HepG2 (cell line): ENCODE results near the gene SLC22A14. TPM values are rescaled to one million over a fixed set of nuclear protein-coding genes. Genes with fewer than 3 reads are reported as not detected.

ENCODE experiments used
- ATAC-seq: fragments of 200-7000 bp; cut with Tn5 transposase; 3 replicates; pipeline ENCODE4 v1.9.1; 2020; ENCODE audit warnings: mild to moderate bottlenecking, moderate library complexity
- BruUV-seq: library from RNA; stranded (reverse); fragments of 400-500 nt; replicated peaks from 2 replicates; lab custom pipeline; 2021; lab: Mats Ljungman, UMichigan
- CTCF ChIA-PET: fragments of 300-600 bp; formaldehyde crosslinking; extraction: SDS; loops from one replicate; lab custom pipeline; 2021; ENCODE audit warnings: low total read pairs, inconsistent platforms, low intra/inter-chr PET ratio; lab: Yijun Ruan, JAX
- POLR2A ChIA-PET: fragments of 350-600 bp; sonication (Branson Sonifier 250); formaldehyde crosslinking; loops from one replicate; lab custom pipeline; 2020; ENCODE audit warnings: antibody characterized with exemption, inconsistent platforms; lab: Yijun Ruan, JAX
- DNase-seq: peaks from one replicate; pipeline ENCODE4 v3.0.0-alpha.2; 2015; ENCODE audit warnings: low spot score
- FAIRE-seq: peaks from 3 replicates; lab custom pipeline; 2011; peaks lifted over from hg19 to GRCh38; lab: Jason Lieb, UNC
- H2AFZ ChIP-seq: one replicate; pipeline ENCODE4 v1.6.1; 2011; ENCODE audit warnings: low read length, inconsistent platforms
- H3K27ac ChIP-seq: fragments of 300-600 bp; 3 replicates; pipeline ENCODE4 v1.8.0; 2011; ENCODE audit warnings: mixed run types, mild to moderate bottlenecking, mixed read lengths, low read length, inconsistent platforms; ENCODE audit not compliant: insufficient read depth; ENCODE audit errors: extremely low read length
- H3K27me3 ChIP-seq, 2 experiments: fragments of 200-600 bp in 1 of 2; 2 replicates in 1 of 2; 3 replicates in 1 of 2; pipeline versions ENCODE4 v1.6.0 to v1.8.0; 2011; ENCODE audit warnings: low read length in 2 of 2, mild to moderate bottlenecking in 2 of 2, moderate library complexity in 2 of 2, inconsistent platforms in 1 of 2; ENCODE audit not compliant: insufficient read depth in 2 of 2, control insufficient read depth in 1 of 2
- H3K36me3 ChIP-seq, 2 experiments: fragments of 200-600 bp in 1 of 2; replicated peaks in 1 of 2; 2 replicates in 1 of 2; 3 replicates in 1 of 2; pipeline versions ENCODE4 v1.5.1 to v1.8.0; 2011; ENCODE audit warnings: low read length in 2 of 2, inconsistent platforms in 1 of 2; ENCODE audit not compliant: insufficient read depth in 2 of 2, control insufficient read depth in 1 of 2
- H3K4me1 ChIP-seq: 2 replicates; pipeline ENCODE4 v1.5.1; 2012; ENCODE audit warnings: low read length, inconsistent platforms; ENCODE audit not compliant: insufficient read depth
- H3K4me2 ChIP-seq: 2 replicates; pipeline ENCODE4 v1.6.0; 2011; ENCODE audit warnings: low read depth, low read length, inconsistent platforms
- H3K4me3 ChIP-seq, 3 experiments: fragments of 200-600 bp in 1 of 3; sonication (generic), shearing (Covaris generic) in 1 of 3; replicated peaks in 1 of 3; 2 replicates each; pipeline ENCODE4 v1.5.1; 2011 to 2016; ENCODE audit warnings: low read length in 3 of 3, inconsistent platforms in 2 of 3, low read depth in 2 of 3, mild to moderate bottlenecking in 2 of 3, control low read depth in 1 of 3, mixed read lengths in 1 of 3; ENCODE audit not compliant: insufficient read depth in 1 of 3
- H3K79me2 ChIP-seq: one replicate; pipeline ENCODE4 v1.6.1; 2011; ENCODE audit warnings: low read length, inconsistent platforms; ENCODE audit not compliant: insufficient read depth
- H3K9ac ChIP-seq: 2 replicates; pipeline ENCODE4 v1.6.0; 2011; ENCODE audit warnings: mild to moderate bottlenecking, low read depth, low read length, inconsistent platforms; ENCODE audit not compliant: insufficient read depth
- H3K9me3 ChIP-seq: 2 replicates; pipeline ENCODE4 v1.5.1; 2012; ENCODE audit warnings: mild to moderate bottlenecking, low read length
- H4K20me1 ChIP-seq: 2 replicates; pipeline ENCODE4 v1.6.0; 2011; ENCODE audit warnings: inconsistent platforms, mild to moderate bottlenecking, low read length, moderate library complexity; ENCODE audit not compliant: insufficient read depth
- EEA1 ChIP-seq: sonication (generic); formaldehyde crosslinking; IDR thresholded peaks from 2 replicates; pipeline ENCODE4 v1.5.1; 2020; ENCODE audit warnings: mild to moderate bottlenecking, missing genetic modification reagents, borderline replicate concordance
- HHEX ChIP-seq: IDR thresholded peaks from 2 replicates; pipeline ENCODE4 v1.6.1; 2016; ENCODE audit warnings: control low read depth
- JUNB ChIP-seq: sonication (generic); formaldehyde crosslinking; IDR thresholded peaks from 2 replicates; pipeline ENCODE4 v1.8.0; 2022; ENCODE audit warnings: missing genetic modification reagents, mild to moderate bottlenecking, borderline replicate concordance
- PBX2 ChIP-seq: IDR thresholded peaks from 2 replicates; pipeline ENCODE4 v1.6.1; 2016; ENCODE audit warnings: control low read depth
- SMARCC2 ChIP-seq: fragments of 450-650 bp; IDR thresholded peaks from 2 replicates; pipeline ENCODE4 v1.6.1; 2017; ENCODE audit warnings: antibody characterized with exemption, mild to moderate bottlenecking
- THAP11 ChIP-seq: IDR thresholded peaks from 2 replicates; pipeline ENCODE4 v1.6.1; 2016; ENCODE audit warnings: missing biosample characterization, missing genetic modification reagents
- TIGD3 ChIP-seq: sonication (generic); formaldehyde crosslinking; IDR thresholded peaks from 2 replicates; pipeline ENCODE4 v1.5.1; 2020; ENCODE audit warnings: mild to moderate bottlenecking, missing genetic modification reagents, borderline replicate concordance
- UBTF ChIP-seq: sonication (generic); formaldehyde crosslinking; IDR thresholded peaks from 2 replicates; pipeline ENCODE4 v1.4.0; 2020; ENCODE audit warnings: mild to moderate bottlenecking, missing genetic modification reagents
- ZC3H4 ChIP-seq: sonication (generic); formaldehyde crosslinking; IDR thresholded peaks from 2 replicates; pipeline ENCODE4 v1.4.0; 2020; ENCODE audit warnings: missing genetic modification reagents, borderline replicate concordance
- ZFP41 ChIP-seq: sonication (generic); formaldehyde crosslinking; IDR thresholded peaks from 2 replicates; pipeline ENCODE4 v1.4.0; 2020; ENCODE audit warnings: mild to moderate bottlenecking, missing genetic modification reagents, borderline replicate concordance
- ZNF569 ChIP-seq: sonication (generic); formaldehyde crosslinking; IDR thresholded peaks from 2 replicates; pipeline ENCODE4 v1.5.0; 2020; ENCODE audit warnings: mild to moderate bottlenecking, missing genetic modification reagents, moderate library complexity, borderline replicate concordance
- ZNF674 ChIP-seq: sonication (generic); formaldehyde crosslinking; IDR thresholded peaks from 2 replicates; pipeline ENCODE4 v1.5.0; 2020; ENCODE audit warnings: low read depth, mild to moderate bottlenecking, missing genetic modification reagents
- ZNF761 ChIP-seq: sonication (generic); formaldehyde crosslinking; conservative IDR thresholded peaks from 2 replicates; pipeline ENCODE4 v1.4.0; 2020; ENCODE audit warnings: mild to moderate bottlenecking, missing genetic modification reagents
- ZNF790 ChIP-seq: sonication (generic); formaldehyde crosslinking; IDR thresholded peaks from 2 replicates; pipeline ENCODE4 v1.8.0; 2022; ENCODE audit warnings: missing genetic modification reagents, mild to moderate bottlenecking, borderline replicate concordance
- WGBS: methylation state at CpG from one replicate; pipeline ENCODE4 v1.1.6; 2017; ENCODE audit warnings: low lambda C conversion rate; 5-methylcytosine and 5-hydroxymethylcytosine counted together
- in situ Hi-C: cut with HindIII; loops from 2 replicates; pipeline ENCODE4 v1.10.0; 2017; ENCODE audit warnings: low pct_unique_long_range_greater_than_20kb; ENCODE audit not compliant: extremely low pct_ligation_motif_present
- intact Hi-C: fragments of 100-400 bp; cut with micrococcal nuclease; formaldehyde crosslinking; loops from one replicate; pipeline ENCODE4 v1.10.0; 2022; ENCODE audit not compliant: unreplicated experiment
- polyA plus RNA-seq, 8 experiments: library from polyadenylated mRNA; depleted of rRNA in 3 of 8; stranded (reverse) in 7 of 8; unstranded in 1 of 8; fragments of >200 nt; fragmentation: Illumina TruSeq in 4 of 8; extraction: Trizol in 4 of 8; gene quantifications; 2 replicates each; pipeline versions ENCODE4 v1.2.1 to v1.2.3, GENCODE V29; 2011 to 2016; ENCODE audit warnings: low read depth in 4 of 8, missing spikeins in 1 of 8, mixed read lengths in 1 of 8; ENCODE audit not compliant: insufficient read depth in 1 of 8
- total RNA-seq, 5 experiments: library from RNA; depleted of rRNA; stranded (reverse); fragments of >200 nt; fragmentation: Illumina TruSeq; extraction: Trizol; gene quantifications; 2 replicates each; pipeline ENCODE4 v1.2.3, GENCODE V29; 2016; ENCODE audit warnings: low read depth in 1 of 5

SLC22A14 gene
- total and polyA plus RNA-seq, 2 of the 13 experiments (the other 11 are each of a cell fraction or from before 2014, with no cell fraction given), result 0.03 TPM; not detected in 1

GRCh38 chr3:38354588-38355330 is 72.7 kb downstream of the SLC22A14 start (continued):
- no peak for TF ChIP-seq UBTF (CRISPR knock-in tag)
- TF ChIP-seq ZNF790 (CRISPR knock-in tag), result no peak
- no peak for TF ChIP-seq HHEX (CRISPR knock-in tag)
- no peak for TF ChIP-seq EEA1
- TF ChIP-seq JUNB (CRISPR knock-in tag), result no peak
- no peak for TF ChIP-seq TIGD3 (CRISPR knock-in tag)

DNA sequence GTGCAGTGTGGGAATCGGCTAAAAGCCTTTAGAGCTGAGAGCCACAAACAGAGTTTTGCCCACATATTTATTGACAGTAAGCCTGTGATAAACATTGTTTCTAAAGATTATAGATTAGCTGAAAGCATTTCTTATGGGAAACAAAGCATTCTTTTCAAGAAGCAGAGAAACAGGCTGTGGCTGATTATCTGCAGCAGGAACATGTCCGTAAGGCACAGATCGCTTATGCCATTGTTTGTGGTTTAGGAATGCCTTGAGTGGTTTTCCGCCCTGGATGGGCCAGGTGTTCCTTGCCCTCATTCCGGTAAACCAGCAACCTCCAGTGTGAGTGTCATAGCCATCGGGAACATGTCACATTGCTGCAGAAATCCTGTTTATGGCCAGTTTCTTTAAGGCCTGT is 76.9 kb downstream of the SLC22A14 start:
- ChIA-PET POLR2A (no interaction called here), CTCF (no interaction called here)
- DNase-seq (no peak), ATAC-seq (no peak), FAIRE-seq (no peak)
- no peaks in the 10 kb centered on the region for H3K9me3 ChIP-seq
- H3K27ac ChIP-seq, result no peak overlapping the region
- H2AFZ ChIP-seq, result no peak overlapping the region
- H3K36me3 ChIP-seq, result peaks cover 28 to 64% of the 10 kb centered on the region in 2 experiments
- TSS peak; percentile 14 for BruUV-seq
- H3K9ac ChIP-seq, result no peak overlapping the region
- peaks cover 31% of the 10 kb centered on the region for H3K79me2 ChIP-seq
- no peak overlapping the region for H3K4me3 ChIP-seq
- TF ChIP-seq ZC3H4 (CRISPR knock-in tag) (no peak), ZNF569 (CRISPR knock-in tag) (no peak), PBX2 (CRISPR knock-in tag) (no peak), SMARCC2 (no peak), ZNF674 (no peak), ZNF761 (CRISPR knock-in tag) (peak; percentile 92), ZFP41 (CRISPR knock-in tag) (no peak), THAP11 (CRISPR knock-in tag) (no peak)
- intact Hi-C loops (no loop called here), in situ Hi-C loops (no loop called here)
- peaks cover 5% of the 10 kb centered on the region; the same call in 1 of the 2 replicates for H4K20me1 ChIP-seq
- no peaks in the 10 kb centered on the region for H3K27me3 ChIP-seq
- 98% methylated on average over 6 of the region's 6 CpGs for WGBS
- no peaks in the 10 kb centered on the region for H3K4me1 ChIP-seq
- H3K4me2 ChIP-seq, result no peak overlapping the region
